Peyer's patch (tissue), 4 donors: Measurements from ENCODE around the gene GSDMA. TPM values are rescaled to one million over a fixed set of nuclear protein-coding genes. Genes with fewer than 3 reads are reported as not detected.
A peak's percentile ranks its signal among the peaks of the same experiment; 100 is the strongest.

ENCODE experiments used
- DNase-seq, 3 donors: peaks; one replicate each; pipeline ENCODE4 v3.0.0-alpha.2; 2017 to 2019
- H3K27ac ChIP-seq, 4 donors: fragments of 200-600 bp; sonication (generic); one replicate each; pipeline ENCODE4 v1.5.1; 2016 to 2019
- H3K27me3 ChIP-seq, 2 donors: fragments of 200-600 bp; sonication (generic); one replicate each; pipeline ENCODE4 v1.5.1; 2019
- H3K36me3 ChIP-seq, 3 donors: fragments of 200-600 bp; sonication (generic); one replicate each; pipeline ENCODE4 v1.5.1; 2016 to 2019
- H3K4me1 ChIP-seq, 4 donors: fragments of 200-600 bp; sonication (generic); one replicate each; pipeline ENCODE4 v1.5.1; 2016 to 2019
- H3K4me3 ChIP-seq, 4 donors: fragments of 200-600 bp; sonication (generic); 1 replicate in 3 of 4; 2 replicates in 1 of 4; pipeline ENCODE4 v1.5.1; 2016 to 2019; ENCODE audit warnings: mild to moderate bottlenecking in 1 of 4
- H3K9me3 ChIP-seq, 4 donors: fragments of 200-600 bp; sonication (generic); one replicate each; pipeline ENCODE4 v1.5.1; 2016 to 2019; ENCODE audit warnings: mild to moderate bottlenecking in 1 of 4
- POLR2A ChIP-seq, 2 donors: fragments of 450-650 bp; IDR thresholded peaks; one replicate each; pipeline ENCODE4 v1.5.1; 2017; ENCODE audit warnings: antibody characterized with exemption in 2 of 2, mild to moderate bottlenecking in 2 of 2, moderate library complexity in 2 of 2
- small RNA-seq, 2 donors: library from RNA; depleted of rRNA; stranded (forward); fragments of <200 nt; gene quantifications; one replicate each; pipeline ENCODE3, GENCODE V24; 2016
- total RNA-seq, 4 donors: library from RNA; depleted of rRNA; stranded (reverse); fragments of >200 nt; gene quantifications; one replicate each; pipeline ENCODE4 v1.1.0, GENCODE V29; 2016
- TF ChIP-seq, protein P1 (sequence below), 6 experiments: fragments of 450-650 bp in 4 of 6; fragments of 200-600 bp in 2 of 6; sonication (generic) in 1 of 6; IDR thresholded peaks; one replicate each; pipeline ENCODE4 v1.5.1; 2017 to 2019; ENCODE audit warnings: antibody characterized with exemption in 6 of 6, mild to moderate bottlenecking in 3 of 6, moderate library complexity in 1 of 6

Gene GSDMA
- total RNA-seq, 4 donors from 2014 or later = 1.6 to 3.3 TPM; not detected in 2

DNA sequence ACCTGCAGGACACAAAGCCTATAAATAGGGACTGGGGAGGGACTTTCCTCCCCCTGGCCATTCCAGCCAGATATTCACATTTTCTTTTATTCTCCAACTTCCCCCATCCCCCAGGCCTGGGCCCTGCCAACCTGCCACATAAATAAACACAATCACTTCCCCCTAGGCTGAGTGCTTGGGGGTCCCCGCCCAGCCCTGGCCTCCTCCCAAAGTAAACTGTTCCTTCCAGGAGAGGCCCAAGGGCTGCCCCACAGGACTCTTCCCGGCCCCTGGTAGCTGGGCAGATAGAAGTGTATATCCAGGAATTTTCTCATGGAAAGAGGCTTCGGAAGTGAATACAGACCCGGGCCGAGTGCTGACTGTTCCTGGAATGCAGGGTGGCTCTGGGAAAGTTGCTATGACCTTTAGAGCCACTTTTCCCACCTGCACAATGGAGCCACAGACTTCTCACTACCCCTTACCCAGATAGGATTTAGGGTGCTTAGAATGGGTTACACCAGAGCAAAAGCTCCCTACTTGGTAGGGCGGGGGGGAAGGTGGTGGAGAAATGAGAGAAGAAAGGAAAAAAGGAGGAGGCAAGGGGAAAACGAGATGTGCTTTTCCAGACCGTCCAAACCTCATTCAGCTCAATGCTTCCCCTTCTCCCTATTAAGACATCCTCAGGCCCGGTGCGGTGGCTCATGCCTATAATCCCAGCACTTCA lies 60.9 kb downstream of the GSDMA start:
- Histone ChIP-seq H3K27ac (no peak overlapping the region), H3K36me3 (peaks cover 0 to 78% (median 0%) of the 10 kb centered on the region in 3 donors), H3K4me3 (no peak overlapping the region), H3K27me3 (no peaks in the 10 kb centered on the region), H3K9me3 (no peaks in the 10 kb centered on the region), H3K4me1 (peaks cover 0 to 8% (median 1%) of the 10 kb centered on the region in 4 donors)
- TF ChIP-seq POLR2A (IDR thresholded peaks at IDR 0.05) = no peak
- DNase-seq = no peak

DNA sequence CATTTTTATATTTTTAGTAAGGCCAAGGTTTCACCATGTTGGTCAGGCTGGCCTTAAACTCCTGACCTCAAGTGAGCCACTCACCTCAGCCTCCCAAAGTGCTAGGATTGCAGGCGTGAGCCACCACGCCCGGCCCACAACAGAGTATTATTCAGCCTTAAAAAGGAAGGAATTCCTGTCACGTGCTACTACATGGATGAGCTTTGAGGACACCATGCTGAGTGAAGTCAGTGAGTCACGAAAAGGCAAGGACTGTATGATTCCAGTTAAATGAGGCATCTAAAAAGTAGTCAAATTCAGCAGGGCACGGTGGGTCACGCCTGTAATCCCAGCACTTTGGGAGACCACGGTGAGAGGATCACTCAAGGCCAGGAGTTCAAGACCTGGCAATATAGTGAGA lies 62.1 kb downstream of the GSDMA start:
- TF ChIP-seq, protein P1, sequence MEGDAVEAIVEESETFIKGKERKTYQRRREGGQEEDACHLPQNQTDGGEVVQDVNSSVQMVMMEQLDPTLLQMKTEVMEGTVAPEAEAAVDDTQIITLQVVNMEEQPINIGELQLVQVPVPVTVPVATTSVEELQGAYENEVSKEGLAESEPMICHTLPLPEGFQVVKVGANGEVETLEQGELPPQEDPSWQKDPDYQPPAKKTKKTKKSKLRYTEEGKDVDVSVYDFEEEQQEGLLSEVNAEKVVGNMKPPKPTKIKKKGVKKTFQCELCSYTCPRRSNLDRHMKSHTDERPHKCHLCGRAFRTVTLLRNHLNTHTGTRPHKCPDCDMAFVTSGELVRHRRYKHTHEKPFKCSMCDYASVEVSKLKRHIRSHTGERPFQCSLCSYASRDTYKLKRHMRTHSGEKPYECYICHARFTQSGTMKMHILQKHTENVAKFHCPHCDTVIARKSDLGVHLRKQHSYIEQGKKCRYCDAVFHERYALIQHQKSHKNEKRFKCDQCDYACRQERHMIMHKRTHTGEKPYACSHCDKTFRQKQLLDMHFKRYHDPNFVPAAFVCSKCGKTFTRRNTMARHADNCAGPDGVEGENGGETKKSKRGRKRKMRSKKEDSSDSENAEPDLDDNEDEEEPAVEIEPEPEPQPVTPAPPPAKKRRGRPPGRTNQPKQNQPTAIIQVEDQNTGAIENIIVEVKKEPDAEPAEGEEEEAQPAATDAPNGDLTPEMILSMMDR (IDR thresholded peaks at IDR 0.05) = no peak
- no peak for TF ChIP-seq POLR2A (IDR thresholded peaks at IDR 0.05)
- Histone ChIP-seq H3K4me3 (no peak overlapping the region), H3K27ac (no peak overlapping the region), H3K27me3 (no peaks in the 10 kb centered on the region), H3K9me3 (no peaks in the 10 kb centered on the region), H3K4me1 (peaks cover 0 to 5% (median 1%) of the 10 kb centered on the region in 4 donors), H3K36me3 (peaks cover 0 to 82% (median 0%) of the 10 kb centered on the region in 3 donors)
- DNase-seq = no peak

DNA sequence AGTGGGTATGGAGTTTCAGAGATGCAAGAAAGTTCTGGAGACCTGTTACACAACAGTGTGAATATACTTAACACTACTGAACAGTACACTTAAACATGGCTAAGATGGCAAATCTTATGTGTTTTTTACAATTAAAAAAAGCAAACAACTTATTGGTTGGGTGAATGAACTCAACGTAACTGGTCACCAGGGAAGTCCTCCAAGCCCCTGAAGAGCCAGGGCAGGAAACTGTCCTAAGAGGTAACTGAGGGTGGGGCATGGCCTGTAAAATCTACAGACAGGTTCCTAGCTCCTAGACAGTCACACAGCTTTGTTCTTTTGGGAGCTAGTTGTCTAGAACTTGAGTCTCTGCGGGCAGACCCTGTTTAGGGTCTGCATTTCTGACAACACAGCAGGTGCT lies 62.8 kb downstream of the GSDMA start:
- Histone ChIP-seq H3K4me1 (peaks cover 0 to 5% (median 1%) of the 10 kb centered on the region in 4 donors), H3K36me3 (peaks cover 0 to 82% (median 0%) of the 10 kb centered on the region in 3 donors), H3K4me3 (no peak overlapping the region), H3K27me3 (no peaks in the 10 kb centered on the region), H3K27ac (no peak overlapping the region), H3K9me3 (no peaks in the 10 kb centered on the region)
- TF ChIP-seq, protein P1 (IDR thresholded peaks at IDR 0.05) = no peak
- no peak for TF ChIP-seq POLR2A (IDR thresholded peaks at IDR 0.05)
- no peak for DNase-seq

DNA sequence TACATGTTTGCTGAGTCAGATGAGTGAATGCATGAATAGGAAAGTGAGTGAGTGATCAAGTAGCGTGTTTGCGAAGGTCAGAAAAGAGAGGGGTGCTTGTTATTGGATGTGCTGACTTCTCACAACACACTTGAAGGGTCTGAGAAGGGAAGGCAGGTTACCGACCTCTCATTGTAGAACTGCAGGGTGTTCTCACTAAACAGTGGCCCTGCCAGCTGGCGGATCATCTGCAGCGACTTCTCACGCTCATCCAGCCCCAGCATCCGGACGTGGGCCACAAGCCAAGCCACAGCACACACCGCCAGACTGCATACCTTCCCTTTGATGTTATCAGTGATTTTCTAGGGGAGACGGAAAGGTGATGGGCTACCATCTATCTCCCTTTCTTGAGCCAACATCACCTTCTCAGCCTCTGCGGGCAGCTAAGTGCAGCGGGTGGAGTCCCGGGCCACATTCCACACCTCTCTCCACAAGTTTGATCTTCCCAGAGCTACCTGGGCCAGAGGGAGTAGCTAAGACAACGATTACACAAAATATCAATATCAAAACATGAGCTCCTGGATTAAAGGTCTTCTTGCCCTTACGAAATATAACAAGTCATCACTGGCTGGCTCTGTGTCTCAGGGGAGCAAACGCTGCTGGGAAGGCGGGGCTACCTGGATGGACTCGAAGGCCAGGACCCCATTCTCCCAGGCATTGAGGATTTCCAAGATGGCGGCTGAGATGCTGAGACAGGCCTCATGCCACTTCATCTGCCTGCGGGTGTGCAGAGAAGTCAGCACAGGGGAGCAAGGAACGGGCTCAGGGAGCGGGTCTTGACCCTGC lies 63.4 kb downstream of the GSDMA start:
- Histone ChIP-seq H3K9me3 (no peaks in the 10 kb centered on the region), H3K36me3 (peaks cover 0 to 82% (median 0%) of the 10 kb centered on the region in 3 donors), H3K27me3 (no peaks in the 10 kb centered on the region), H3K27ac (peak overlapping the region in 1 of 4 donors; percentile 8), H3K4me1 (peaks cover 0 to 8% (median 1%) of the 10 kb centered on the region in 4 donors), H3K4me3 (no peak overlapping the region)
- peak in 1 of 3 donors; percentile 65 for DNase-seq
- TF ChIP-seq, protein P1 (IDR thresholded peaks at IDR 0.05) = no peak
- TF ChIP-seq POLR2A (IDR thresholded peaks at IDR 0.05) = no peak

DNA sequence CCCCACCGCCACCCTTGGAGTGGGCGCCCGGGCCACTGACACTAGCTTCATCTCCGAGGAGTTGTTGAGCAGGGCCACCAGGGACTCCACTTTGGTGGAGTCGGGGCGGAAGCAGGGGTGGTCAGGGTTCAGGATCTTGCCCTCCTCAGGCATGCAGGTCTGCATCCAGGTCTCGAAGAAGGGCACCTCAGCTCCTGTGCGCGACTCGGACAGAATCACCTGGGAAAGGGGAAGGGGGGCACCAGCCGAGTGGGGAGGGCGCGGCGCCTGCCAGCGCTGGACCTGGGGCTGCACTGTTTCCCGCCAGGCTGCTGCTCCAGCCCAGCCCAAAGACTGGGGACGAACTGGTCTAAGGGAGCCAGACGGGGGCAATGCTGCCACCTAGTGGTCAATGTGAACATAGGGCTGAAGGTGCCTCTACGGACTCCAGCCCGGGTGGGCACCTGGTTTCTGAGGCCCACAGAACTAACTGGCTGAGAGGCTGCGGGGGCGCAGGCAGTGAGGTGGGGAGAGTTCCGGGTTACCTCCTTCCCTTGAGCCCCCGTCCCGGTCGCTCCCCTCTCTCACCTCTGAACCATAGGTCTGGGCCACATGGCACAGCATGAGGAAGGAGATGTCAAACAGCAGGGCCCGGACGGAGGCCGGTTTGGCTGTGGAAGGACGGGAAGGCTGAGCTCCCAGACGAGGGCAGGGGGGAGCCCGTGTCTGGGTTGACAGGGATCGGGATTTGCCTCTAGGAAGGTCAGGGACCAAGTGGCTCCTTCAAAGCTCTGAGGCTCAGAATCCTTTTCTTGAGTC lies 64.2 kb downstream of the GSDMA start:
- Histone ChIP-seq H3K4me1 (peaks cover 0 to 16% (median 1%) of the 10 kb centered on the region in 4 donors), H3K4me3 (no peak overlapping the region), H3K27ac (peak overlapping the region in 1 of 4 donors; percentile 3), H3K36me3 (peaks cover 0 to 82% (median 0%) of the 10 kb centered on the region in 3 donors), H3K27me3 (no peaks in the 10 kb centered on the region), H3K9me3 (no peaks in the 10 kb centered on the region)
- TF ChIP-seq POLR2A (IDR thresholded peaks at IDR 0.05) = no peak
- TF ChIP-seq, protein P1 (IDR thresholded peaks at IDR 0.05) = peak; percentile 60 to 96 (median 88)
- DNase-seq = peak; percentile 66 to 93 (median 83)

Small RNA genes within 50 kb of the gene (small RNA-seq; reads per million reads assigned to genes)
- 273 to 624 reads per million in 2 donors for gene SNORD124

Other genes with a start within 250 kb of the GSDMA start
- gene MIEN1, start 232.5 kb upstream of the GSDMA start, total RNA-seq = 10 to 100 TPM; 44.6 to 74.9 (median 57.9) TPM
- 10 to 100 TPM; 14.0 to 64.0 (median 26.3) TPM for gene GRB7, start 225.1 kb upstream of the GSDMA start, total RNA-seq
- 10 to 100 TPM in 1 of 4 donors, 1 to 10 TPM in 3; 5.4 to 45.4 (median 7.0) TPM for gene IKZF3, start 98.7 kb upstream of the GSDMA start, total RNA-seq
- not detected for gene ZPBP2, start 94.8 kb upstream of the GSDMA start, total RNA-seq
- gene GSDMB, start 44.4 kb upstream of the GSDMA start, total RNA-seq = 100 to 1,000 TPM in 3 of 4 donors, 10 to 100 TPM in 1; 91.6 to 277 (median 235) TPM
- gene ORMDL3, start 35.4 kb upstream of the GSDMA start, total RNA-seq = 10 to 100 TPM; 33.0 to 97.4 (median 79.0) TPM
- gene LRRC3C, start 35.3 kb upstream of the GSDMA start, total RNA-seq = not detected
- 10 to 100 TPM; 65.2 to 87.9 (median 73.7) TPM for gene PSMD3, start 17.8 kb downstream of the GSDMA start, total RNA-seq
- not detected for gene CSF3, start 52.4 kb downstream of the GSDMA start, total RNA-seq
- 100 to 1,000 TPM in 3 of 4 donors, 10 to 100 TPM in 1; 77.9 to 176 (median 146) TPM for gene MED24, start 91.4 kb downstream of the GSDMA start, total RNA-seq
- gene THRA, start 100.0 kb downstream of the GSDMA start, total RNA-seq = 10 to 100 TPM; 43.4 to 80.5 (median 68.5) TPM
- gene NR1D1, start 137.6 kb downstream of the GSDMA start, total RNA-seq = 10 to 100 TPM; 13.2 to 38.8 (median 18.9) TPM
- gene MSL1, start 159.0 kb downstream of the GSDMA start, total RNA-seq = 100 to 1,000 TPM in 3 of 4 donors, 10 to 100 TPM in 1; 86.3 to 207 (median 117) TPM
- 100 to 1,000 TPM in 1 of 4 donors, 10 to 100 TPM in 3; 54.6 to 138 (median 57.5) TPM for gene CASC3, start 177.5 kb downstream of the GSDMA start, total RNA-seq
- gene RAPGEFL1, start 214.5 kb downstream of the GSDMA start, total RNA-seq = 100 to 1,000 TPM in 3 of 4 donors, 10 to 100 TPM in 1; 56.9 to 317 (median 207) TPM